Astrocyte (in vitro differentiated cells and primary cell): Measurements from ENCODE around the gene ISLR. TPM values are rescaled to one million over a fixed set of nuclear protein-coding genes. Genes with fewer than 3 reads are reported as not detected.

ENCODE experiments used
- DNase-seq: peaks from one replicate; pipeline ENCODE4 v3.0.0-alpha.2; 2010; ENCODE audit warnings: low read depth
- FAIRE-seq: peaks from 2 replicates; lab custom pipeline; 2011; peaks lifted over from hg19 to GRCh38; lab: Jason Lieb, UNC
- H2AFZ ChIP-seq: 2 replicates; pipeline ENCODE4 v1.6.0; 2012; ENCODE audit warnings: low read depth, low read length, inconsistent platforms
- H3K27ac ChIP-seq: 2 replicates; pipeline ENCODE4 v1.5.1; 2011; ENCODE audit warnings: low read depth, low read length, inconsistent platforms
- H3K27me3 ChIP-seq: 2 replicates; pipeline ENCODE4 v1.6.0; 2011; ENCODE audit warnings: low read length, inconsistent platforms; ENCODE audit not compliant: insufficient read depth
- H3K36me3 ChIP-seq: 2 replicates; pipeline ENCODE4 v1.5.1; 2011; ENCODE audit warnings: low read length, inconsistent platforms; ENCODE audit not compliant: insufficient read depth
- H3K4me1 ChIP-seq: 2 replicates; pipeline ENCODE4 v1.5.1; 2011; ENCODE audit warnings: low read length, inconsistent platforms; ENCODE audit not compliant: insufficient read depth
- H3K4me2 ChIP-seq: 2 replicates; pipeline ENCODE4 v1.6.0; 2012; ENCODE audit warnings: low read length, inconsistent platforms
- H3K4me3 ChIP-seq: 2 replicates; pipeline ENCODE4 v1.5.1; 2011; ENCODE audit warnings: low read depth, mild to moderate bottlenecking, low read length, inconsistent platforms; ENCODE audit not compliant: insufficient read depth
- H3K79me2 ChIP-seq: 2 replicates; pipeline ENCODE4 v1.6.0; 2012; ENCODE audit warnings: mild to moderate bottlenecking, low read length, inconsistent platforms; ENCODE audit not compliant: insufficient read depth
- H3K9ac ChIP-seq: 2 replicates; pipeline ENCODE4 v1.6.0; 2012; ENCODE audit warnings: mild to moderate bottlenecking, low read length, inconsistent platforms
- H3K9me3 ChIP-seq: 2 replicates; pipeline ENCODE4 v1.5.1; 2012; ENCODE audit warnings: low read depth, mild to moderate bottlenecking, low read length, inconsistent platforms; ENCODE audit not compliant: insufficient read depth
- H4K20me1 ChIP-seq: 2 replicates; pipeline ENCODE4 v1.6.0; 2012; ENCODE audit warnings: low read length, inconsistent platforms; ENCODE audit not compliant: insufficient read depth
- H3K27ac Mint-ChIP-seq: one replicate; pipeline ENCODE4 v1.8.0; 2021; ENCODE audit warnings: mild to moderate bottlenecking, mixed read lengths; ENCODE audit not compliant: unreplicated experiment
- H3K27me3 Mint-ChIP-seq: one replicate; pipeline ENCODE4 v1.8.0; 2021; ENCODE audit warnings: low read depth, mixed read lengths; ENCODE audit not compliant: unreplicated experiment
- H3K36me3 Mint-ChIP-seq: one replicate; pipeline ENCODE4 v1.8.0; 2021; ENCODE audit warnings: low read depth, mixed read lengths; ENCODE audit not compliant: unreplicated experiment
- H3K4me1 Mint-ChIP-seq: one replicate; pipeline ENCODE4 v1.8.0; 2021; ENCODE audit warnings: low read depth, mixed read lengths; ENCODE audit not compliant: unreplicated experiment
- H3K4me3 Mint-ChIP-seq: one replicate; pipeline ENCODE4 v1.8.0; 2021; ENCODE audit warnings: mild to moderate bottlenecking, moderate library complexity, mixed read lengths; ENCODE audit not compliant: unreplicated experiment
- H3K9me3 Mint-ChIP-seq: one replicate; pipeline ENCODE4 v1.8.0; 2021; ENCODE audit warnings: mild to moderate bottlenecking, mixed read lengths; ENCODE audit not compliant: unreplicated experiment
- CTCF ChIP-seq: IDR thresholded peaks from 2 replicates; pipeline ENCODE4 v1.5.1; 2011; ENCODE audit warnings: low read depth, mild to moderate bottlenecking, inconsistent platforms, low read length, moderate library complexity; ENCODE audit not compliant: insufficient read depth
- EZH2 ChIP-seq: IDR thresholded peaks from 2 replicates; pipeline ENCODE4 v1.6.1; 2012; ENCODE audit warnings: mild to moderate bottlenecking, low read length, inconsistent platforms; ENCODE audit not compliant: insufficient read depth
- total RNA-seq: library from RNA; stranded (reverse); gene quantifications from 2 replicates; pipeline ENCODE4 v1.2.1, GENCODE V29; 2021

ISLR gene
- total RNA-seq, 1 donor from 2014 or later = 1.6 TPM

GRCh38 chr15:74155766-74156417 is 17.6 kb upstream of the ISLR start:
- Histone ChIP-seq H4K20me1 (no peaks in the 10 kb centered on the region), H3K27me3 (no peaks in the 10 kb centered on the region), H3K4me3 (no peak overlapping the region), H3K79me2 (no peaks in the 10 kb centered on the region), H3K4me1 (peaks cover 7% of the 10 kb centered on the region), H3K4me2 (no peak overlapping the region), H2AFZ (no peak overlapping the region), H3K9me3 (no peaks in the 10 kb centered on the region), H3K36me3 (no peaks in the 10 kb centered on the region), H3K9ac (no peak overlapping the region), H3K27ac (no peak overlapping the region)
- DNase-seq (no peak), FAIRE-seq (no peak)
- Mint-ChIP-seq H3K4me3 (no peak overlapping the region), H3K27me3 (peaks cover 9% of the 10 kb centered on the region), H3K4me1 (peaks cover 13% of the 10 kb centered on the region), H3K36me3 (no peaks in the 10 kb centered on the region), H3K9me3 (no peaks in the 10 kb centered on the region), H3K27ac (no peak overlapping the region)
- TF ChIP-seq EZH2 (no peak), CTCF (no peak)

GRCh38 chr15:74156678-74157411 is 16.7 kb upstream of the ISLR start:
- Histone ChIP-seq H3K27me3 (no peaks in the 10 kb centered on the region), H3K27ac (no peak overlapping the region)

More at GRCh38 chr15:74156678-74157411, 16.7 kb upstream of the ISLR start:
- H3K4me1 Mint-ChIP-seq = peaks cover 13% of the 10 kb centered on the region
- H3K4me3 Mint-ChIP-seq = no peak overlapping the region
- peak overlapping the region; percentile 48 for H3K27ac Mint-ChIP-seq
- H3K36me3 ChIP-seq = no peaks in the 10 kb centered on the region
- H3K4me1 ChIP-seq = peaks cover 7% of the 10 kb centered on the region
- H3K27me3 Mint-ChIP-seq = peaks cover 9% of the 10 kb centered on the region
- no peaks in the 10 kb centered on the region for H4K20me1 ChIP-seq
- no peaks in the 10 kb centered on the region for H3K79me2 ChIP-seq
- TF ChIP-seq EZH2 = no peak
- TF ChIP-seq CTCF = no peak
- no peak for FAIRE-seq
- H3K9me3 ChIP-seq = no peaks in the 10 kb centered on the region
- H3K9me3 Mint-ChIP-seq = no peaks in the 10 kb centered on the region
- H3K4me2 ChIP-seq = no peak overlapping the region
- no peaks in the 10 kb centered on the region for H3K36me3 Mint-ChIP-seq
- H3K9ac ChIP-seq = no peak overlapping the region
- DNase-seq = no peak
- H3K4me3 ChIP-seq = no peak overlapping the region
- peak overlapping the region; percentile 29 for H2AFZ ChIP-seq
